Measurements from ENCODE around the gene CATSPERD. TPM values are rescaled to one million over a fixed set of nuclear protein-coding genes. Genes with fewer than 3 reads are reported as not detected.

Gene CATSPERD
- total and polyA plus RNA-seq, 9 of the 15 experiments (the other 6 are each of a cell fraction or from before 2014, with no cell fraction given) = not detected

DNA sequence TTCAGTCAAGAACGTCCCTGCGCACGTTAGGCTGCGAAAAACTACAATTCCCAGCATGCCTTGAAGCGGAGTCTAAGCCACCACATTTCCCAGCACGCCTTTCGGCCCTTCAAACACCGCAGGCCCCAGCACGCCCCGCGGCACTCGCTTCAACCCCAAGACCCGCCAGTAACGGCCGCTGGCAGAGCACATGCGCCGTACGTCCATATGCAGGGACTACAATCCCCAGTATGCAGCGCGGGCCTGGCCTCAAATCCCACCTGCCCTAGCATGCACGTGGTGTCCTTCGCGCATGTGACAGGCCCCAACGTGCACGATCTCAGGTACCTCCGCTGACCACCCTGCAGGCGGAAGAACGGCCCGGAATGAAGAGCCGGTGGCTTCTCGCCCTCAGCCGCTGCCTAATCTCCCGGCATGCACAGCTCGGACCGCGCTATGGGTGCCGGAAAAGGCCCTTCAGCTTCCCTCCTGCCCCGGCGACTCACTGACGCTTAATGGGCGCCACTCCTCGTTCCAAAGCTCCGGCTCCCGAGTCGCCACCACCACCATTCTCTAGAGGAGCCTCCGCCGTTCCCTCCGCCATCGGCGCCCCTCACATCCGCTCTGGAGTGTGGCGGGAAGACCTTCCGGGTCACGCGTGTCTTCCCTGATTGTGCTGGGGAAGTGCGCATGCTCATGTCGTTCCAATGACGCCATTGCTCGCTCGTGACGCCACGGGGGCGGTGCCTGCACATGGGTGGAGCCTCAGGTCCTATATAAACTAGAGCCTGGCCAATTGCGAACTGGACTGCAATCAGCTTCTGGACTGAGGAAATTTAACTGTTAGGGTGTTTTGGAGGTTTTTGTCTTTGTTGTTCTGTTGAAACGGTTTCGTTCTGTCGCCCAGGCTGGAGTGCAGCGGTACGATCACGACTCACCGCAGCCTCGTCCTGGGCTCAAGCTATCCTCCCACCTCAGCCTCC is 70.4 kb downstream of the CATSPERD start, which contains the start of gene DUS3L (continued):
- TF ChIP-seq ZNF175 (CRISPR knock-in tag; IDR thresholded peaks at IDR 0.05; ENCODE audit: low read depth) = peak; percentile 90
- no peak for TF ChIP-seq RHOXF2B (CRISPR knock-in tag; conservative IDR thresholded peaks at IDR 0.05)
- TF ChIP-seq, protein P1, sequence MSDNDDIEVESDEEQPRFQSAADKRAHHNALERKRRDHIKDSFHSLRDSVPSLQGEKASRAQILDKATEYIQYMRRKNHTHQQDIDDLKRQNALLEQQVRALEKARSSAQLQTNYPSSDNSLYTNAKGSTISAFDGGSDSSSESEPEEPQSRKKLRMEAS (CRISPR knock-in tag; IDR thresholded peaks at IDR 0.05) = peak; percentile 100
- TF ChIP-seq PHTF2 (CRISPR knock-in tag; IDR thresholded peaks at IDR 0.05) = no peak
- TF ChIP-seq, protein P2, sequence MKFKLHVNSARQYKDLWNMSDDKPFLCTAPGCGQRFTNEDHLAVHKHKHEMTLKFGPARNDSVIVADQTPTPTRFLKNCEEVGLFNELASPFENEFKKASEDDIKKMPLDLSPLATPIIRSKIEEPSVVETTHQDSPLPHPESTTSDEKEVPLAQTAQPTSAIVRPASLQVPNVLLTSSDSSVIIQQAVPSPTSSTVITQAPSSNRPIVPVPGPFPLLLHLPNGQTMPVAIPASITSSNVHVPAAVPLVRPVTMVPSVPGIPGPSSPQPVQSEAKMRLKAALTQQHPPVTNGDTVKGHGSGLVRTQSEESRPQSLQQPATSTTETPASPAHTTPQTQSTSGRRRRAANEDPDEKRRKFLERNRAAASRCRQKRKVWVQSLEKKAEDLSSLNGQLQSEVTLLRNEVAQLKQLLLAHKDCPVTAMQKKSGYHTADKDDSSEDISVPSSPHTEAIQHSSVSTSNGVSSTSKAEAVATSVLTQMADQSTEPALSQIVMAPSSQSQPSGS (CRISPR knock-in tag; IDR thresholded peaks at IDR 0.05) = peak; percentile 60; the same call in 1 of the 2 replicates
- TF ChIP-seq, protein P3, sequence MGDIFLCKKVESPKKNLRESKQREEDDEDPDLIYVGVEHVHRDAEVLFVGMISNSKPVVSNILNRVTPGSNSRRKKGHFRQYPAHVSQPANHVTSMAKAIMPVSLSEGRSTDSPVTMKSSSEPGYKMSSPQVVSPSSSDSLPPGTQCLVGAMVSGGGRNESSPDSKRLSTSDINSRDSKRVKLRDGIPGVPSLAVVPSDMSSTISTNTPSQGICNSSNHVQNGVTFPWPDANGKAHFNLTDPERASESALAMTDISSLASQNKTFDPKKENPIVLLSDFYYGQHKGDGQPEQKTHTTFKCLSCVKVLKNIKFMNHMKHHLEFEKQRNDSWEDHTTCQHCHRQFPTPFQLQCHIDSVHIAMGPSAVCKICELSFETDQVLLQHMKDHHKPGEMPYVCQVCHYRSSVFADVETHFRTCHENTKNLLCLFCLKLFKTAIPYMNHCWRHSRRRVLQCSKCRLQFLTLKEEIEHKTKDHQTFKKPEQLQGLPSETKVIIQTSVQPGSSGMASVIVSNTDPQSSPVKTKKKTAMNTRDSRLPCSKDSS (IDR thresholded peaks at IDR 0.05; ENCODE audit: low read depth, partially characterized antibody) = no peak
- peak; percentile 79 for TF ChIP-seq HMGN3 (IDR thresholded peaks at IDR 0.05; ENCODE audit: borderline replicate concordance, extremely low read depth, insufficient read length, low read depth, low read length)
- TF ChIP-seq CEBPB (tag; IDR thresholded peaks at IDR 0.05) = peak; percentile 71
- no peak for TF ChIP-seq KAT2B (IDR thresholded peaks at IDR 0.05; ENCODE audit: low read depth, low read length)
- no peak for TF ChIP-seq ZNF232 (CRISPR knock-in tag; IDR thresholded peaks at IDR 0.05)
- no peak for TF ChIP-seq SRSF7 (optimal IDR thresholded peaks at IDR 0.05; ENCODE audit: low read depth, low read length)
- peak; percentile 49; the same call in 1 of the 2 replicates for TF ChIP-seq PTBP1 (IDR thresholded peaks at IDR 0.05; ENCODE audit: low read depth, low read length)
- no peak for TF ChIP-seq CBX8 (IDR thresholded peaks at IDR 0.05; ENCODE audit: borderline replicate concordance, extremely low read depth, low read depth, low read length, poor library complexity, severe bottlenecking)
- no peak for TF ChIP-seq NFE2L1 (tag; IDR thresholded peaks at IDR 0.05; ENCODE audit: borderline replicate concordance, low read depth)
- TF ChIP-seq, protein P4, sequence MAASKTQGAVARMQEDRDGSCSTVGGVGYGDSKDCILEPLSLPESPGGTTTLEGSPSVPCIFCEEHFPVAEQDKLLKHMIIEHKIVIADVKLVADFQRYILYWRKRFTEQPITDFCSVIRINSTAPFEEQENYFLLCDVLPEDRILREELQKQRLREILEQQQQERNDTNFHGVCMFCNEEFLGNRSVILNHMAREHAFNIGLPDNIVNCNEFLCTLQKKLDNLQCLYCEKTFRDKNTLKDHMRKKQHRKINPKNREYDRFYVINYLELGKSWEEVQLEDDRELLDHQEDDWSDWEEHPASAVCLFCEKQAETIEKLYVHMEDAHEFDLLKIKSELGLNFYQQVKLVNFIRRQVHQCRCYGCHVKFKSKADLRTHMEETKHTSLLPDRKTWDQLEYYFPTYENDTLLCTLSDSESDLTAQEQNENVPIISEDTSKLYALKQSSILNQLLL (CRISPR knock-in tag; IDR thresholded peaks at IDR 0.05; ENCODE audit: borderline replicate concordance) = no peak
- TF ChIP-seq, protein P5, sequence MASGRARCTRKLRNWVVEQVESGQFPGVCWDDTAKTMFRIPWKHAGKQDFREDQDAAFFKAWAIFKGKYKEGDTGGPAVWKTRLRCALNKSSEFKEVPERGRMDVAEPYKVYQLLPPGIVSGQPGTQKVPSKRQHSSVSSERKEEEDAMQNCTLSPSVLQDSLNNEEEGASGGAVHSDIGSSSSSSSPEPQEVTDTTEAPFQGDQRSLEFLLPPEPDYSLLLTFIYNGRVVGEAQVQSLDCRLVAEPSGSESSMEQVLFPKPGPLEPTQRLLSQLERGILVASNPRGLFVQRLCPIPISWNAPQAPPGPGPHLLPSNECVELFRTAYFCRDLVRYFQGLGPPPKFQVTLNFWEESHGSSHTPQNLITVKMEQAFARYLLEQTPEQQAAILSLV (tag; IDR thresholded peaks at IDR 0.05) = no peak
- no peak for TF ChIP-seq SP2 (IDR thresholded peaks at IDR 0.05; ENCODE audit: extremely low read depth, low read depth, low read length, poor library complexity, severe bottlenecking)
- peak; percentile 72; the same call in 1 of the 2 replicates for TF ChIP-seq E2F3 (CRISPR knock-in tag; IDR thresholded peaks at IDR 0.05)
- TF ChIP-seq ZNF274 (IDR thresholded peaks at IDR 0.05; ENCODE audit: borderline replicate concordance, low read depth, low read length) = no peak
- no peak for TF ChIP-seq ZNF79 (CRISPR knock-in tag; IDR thresholded peaks at IDR 0.05; ENCODE audit: low read depth)
- TF ChIP-seq RFX7 (CRISPR knock-in tag; IDR thresholded peaks at IDR 0.05) = no peak

All from K562 (cell line).